Immature natural killer cell (primary cell): ENCODE measurements around the gene ADGRD2. TPM values are rescaled to one million over a fixed set of nuclear protein-coding genes. Genes with fewer than 3 reads are reported as not detected.

ENCODE experiments used
- DNase-seq, 3 donors: peaks; one replicate each; pipeline ENCODE4 v3.0.0; 2022; ENCODE audit warnings: mixed read lengths in 1 of 3
- H3K27ac Mint-ChIP-seq, 6 donors: one replicate each; pipeline ENCODE4 v1.8.0; 2020; ENCODE audit warnings: mixed read lengths in 6 of 6, mild to moderate bottlenecking in 5 of 6, inconsistent platforms in 4 of 6, moderate library complexity in 3 of 6
- H3K27me3 Mint-ChIP-seq, 3 donors: one replicate each; pipeline ENCODE4 v1.8.0; 2020 to 2021; ENCODE audit warnings: low read depth in 3 of 3, mild to moderate bottlenecking in 3 of 3, mixed read lengths in 3 of 3, moderate library complexity in 3 of 3, inconsistent platforms in 1 of 3
- H3K36me3 Mint-ChIP-seq, 3 donors: one replicate each; pipeline ENCODE4 v1.8.0; 2020; ENCODE audit warnings: mixed read lengths in 3 of 3, inconsistent platforms in 2 of 3, mild to moderate bottlenecking in 2 of 3
- H3K4me1 Mint-ChIP-seq, 2 donors: one replicate each; pipeline ENCODE4 v1.8.0; 2020; ENCODE audit warnings: inconsistent platforms in 2 of 2, mild to moderate bottlenecking in 2 of 2, mixed read lengths in 2 of 2, moderate library complexity in 1 of 2
- H3K4me3 Mint-ChIP-seq, 5 donors: one replicate each; pipeline ENCODE4 v1.8.0; 2020; ENCODE audit warnings: mild to moderate bottlenecking in 5 of 5, mixed read lengths in 5 of 5, inconsistent platforms in 3 of 5, moderate library complexity in 3 of 5
- H3K9me3 Mint-ChIP-seq, 6 donors: one replicate each; pipeline ENCODE4 v1.8.0; 2020; ENCODE audit warnings: mild to moderate bottlenecking in 6 of 6, mixed read lengths in 6 of 6, inconsistent platforms in 4 of 6, moderate library complexity in 3 of 6
- polyA plus RNA-seq, 3 donors: library from polyadenylated mRNA; unstranded; fragments of 300-500 nt; fragmentation: Illumina TruSeq; gene quantifications; one replicate each; pipeline ENCODE4 v1.2.3, GENCODE V29; 2021

The ADGRD2 gene
- polyA plus RNA-seq, 3 donors from 2014 or later = not detected

- H3K36me3 Mint-ChIP-seq = peaks cover 0 to 5% (median 4%) of the 10 kb centered on the region in 3 donors
- H3K27me3 Mint-ChIP-seq = peaks cover 7 to 15% (median 8%) of the 10 kb centered on the region in 3 donors
- no peak overlapping the region for H3K27ac Mint-ChIP-seq
- H3K4me3 Mint-ChIP-seq = no peak overlapping the region
- no peak for DNase-seq
- H3K9me3 Mint-ChIP-seq = peaks cover 0 to 2% (median 0%) of the 10 kb centered on the region in 6 donors
- H3K4me1 Mint-ChIP-seq = peaks cover 6 to 7% of the 10 kb centered on the region in 2 donors
Measured at GRCh38 chr9:124504530-124505005, 54.3 kb downstream of the ADGRD2 start.

GRCh38 chr9:124505006-124505900, 55.0 kb downstream of the ADGRD2 start:
- Mint-ChIP-seq H3K9me3 (peaks cover 0 to 2% (median 0%) of the 10 kb centered on the region in 6 donors), H3K4me1 (peaks cover 6 to 7% of the 10 kb centered on the region in 2 donors), H3K27ac (no peak overlapping the region), H3K36me3 (peaks cover 0 to 5% (median 4%) of the 10 kb centered on the region in 3 donors), H3K4me3 (peak overlapping the region in 4 of 5 donors; percentile 38 to 69 (median 46)), H3K27me3 (peaks cover 7 to 12% (median 8%) of the 10 kb centered on the region in 3 donors)
- no peak for DNase-seq

- H3K4me1 Mint-ChIP-seq = peaks cover 6 to 7% of the 10 kb centered on the region in 2 donors
- peaks cover 0 to 2% (median 0%) of the 10 kb centered on the region in 6 donors for H3K9me3 Mint-ChIP-seq
- H3K27ac Mint-ChIP-seq = no peak overlapping the region
- H3K36me3 Mint-ChIP-seq = peaks cover 0 to 5% (median 4%) of the 10 kb centered on the region in 3 donors
- no peak for DNase-seq
- no peak overlapping the region for H3K4me3 Mint-ChIP-seq
- peaks cover 7 to 9% (median 8%) of the 10 kb centered on the region in 3 donors for H3K27me3 Mint-ChIP-seq
Measured at GRCh38 chr9:124505901-124506346, 55.7 kb downstream of the ADGRD2 start.

GRCh38 chr9:124506433-124506832, 56.2 kb downstream of the ADGRD2 start:
- Mint-ChIP-seq H3K27me3 (peaks cover 7 to 8% (median 8%) of the 10 kb centered on the region in 3 donors), H3K4me3 (no peak overlapping the region), H3K9me3 (peaks cover 0 to 2% (median 0%) of the 10 kb centered on the region in 6 donors), H3K27ac (no peak overlapping the region), H3K36me3 (peaks cover 0 to 5% (median 4%) of the 10 kb centered on the region in 3 donors), H3K4me1 (peaks cover 6 to 7% of the 10 kb centered on the region in 2 donors)
- no peak for DNase-seq

GRCh38 chr9:124506931-124507879, 57.0 kb downstream of the ADGRD2 start, which contains the start of gene NR5A1:
Gene NR5A1 (minus strand): TSS chr9:124507399. CDS start chr9:124503395, 4,004 bp downstream.
- no peak for DNase-seq
- Mint-ChIP-seq H3K27me3 (peaks cover 6 to 9% (median 8%) of the 10 kb centered on the region in 3 donors), H3K9me3 (peaks cover 0 to 2% (median 0%) of the 10 kb centered on the region in 6 donors), H3K27ac (no peak within 1 kb of the TSS), H3K4me1 (peaks cover 6 to 7% of the 10 kb centered on the region in 2 donors), H3K36me3 (peaks cover 0 to 5% (median 4%) of the 10 kb centered on the region in 3 donors), H3K4me3 (no peak within 1 kb of the TSS)

GRCh38 chr9:124507880-124508423, 57.7 kb downstream of the ADGRD2 start:
- Mint-ChIP-seq H3K4me3 (no peak overlapping the region), H3K27me3 (peaks cover 6 to 9% (median 8%) of the 10 kb centered on the region in 3 donors), H3K4me1 (peaks cover 6 to 7% of the 10 kb centered on the region in 2 donors), H3K9me3 (peaks cover 0 to 2% (median 0%) of the 10 kb centered on the region in 6 donors), H3K27ac (no peak overlapping the region), H3K36me3 (peaks cover 0 to 5% (median 4%) of the 10 kb centered on the region in 3 donors)
- DNase-seq = no peak

- H3K27me3 Mint-ChIP-seq = peaks cover 0 to 3% (median 2%) of the 10 kb centered on the region in 3 donors
- H3K4me3 Mint-ChIP-seq = no peak overlapping the region
- H3K9me3 Mint-ChIP-seq = no peaks in the 10 kb centered on the region
- DNase-seq = no peak
- no peaks in the 10 kb centered on the region for H3K36me3 Mint-ChIP-seq
- no peaks in the 10 kb centered on the region for H3K4me1 Mint-ChIP-seq
- no peak overlapping the region for H3K27ac Mint-ChIP-seq
Measured at GRCh38 chr9:124510650-124511425, 60.6 kb downstream of the ADGRD2 start.

- Mint-ChIP-seq H3K9me3 (no peaks in the 10 kb centered on the region), H3K4me3 (no peak overlapping the region), H3K36me3 (no peaks in the 10 kb centered on the region), H3K27ac (peak overlapping the region in 1 of 6 donors; percentile 31), H3K27me3 (peaks cover 0 to 3% (median 2%) of the 10 kb centered on the region in 3 donors), H3K4me1 (no peaks in the 10 kb centered on the region)
- DNase-seq = no peak
Measured at GRCh38 chr9:124511426-124511840, 61.2 kb downstream of the ADGRD2 start.

GRCh38 chr9:124511891-124512805, 61.9 kb downstream of the ADGRD2 start:
- Mint-ChIP-seq H3K4me3 (no peak overlapping the region), H3K36me3 (no peaks in the 10 kb centered on the region), H3K4me1 (no peaks in the 10 kb centered on the region), H3K9me3 (no peaks in the 10 kb centered on the region), H3K27me3 (peaks cover 0 to 2% (median 1%) of the 10 kb centered on the region in 3 donors), H3K27ac (peak overlapping the region in 1 of 6 donors; percentile 31)
- no peak for DNase-seq

GRCh38 chr9:124512806-124513204, 62.6 kb downstream of the ADGRD2 start:
- Mint-ChIP-seq H3K4me3 (no peak overlapping the region), H3K9me3 (no peaks in the 10 kb centered on the region), H3K36me3 (no peaks in the 10 kb centered on the region), H3K27ac (no peak overlapping the region), H3K4me1 (no peaks in the 10 kb centered on the region), H3K27me3 (peaks cover 0 to 2% (median 1%) of the 10 kb centered on the region in 3 donors)
- no peak for DNase-seq

- Mint-ChIP-seq H3K4me3 (no peak overlapping the region), H3K4me1 (no peaks in the 10 kb centered on the region), H3K36me3 (no peaks in the 10 kb centered on the region), H3K27me3 (peaks cover 0 to 2% (median 1%) of the 10 kb centered on the region in 3 donors), H3K9me3 (no peaks in the 10 kb centered on the region), H3K27ac (no peak overlapping the region)
- DNase-seq = no peak
Measured at GRCh38 chr9:124513376-124513994, 63.2 kb downstream of the ADGRD2 start.
